ENCODE results near the gene OBP2B. TPM values are rescaled to one million over a fixed set of nuclear protein-coding genes. Genes with fewer than 3 reads are reported as not detected.
A peak's percentile ranks its signal among the peaks of the same experiment; 100 is the strongest.

The OBP2B gene
- total RNA-seq, 2 experiments from 2014 or later: not detected

GRCh38 chr9:133167096-133167730, 41.8 kb downstream of the OBP2B start:
- ChIA-PET POLR2A (no interaction called here), CTCF (interaction anchor here (0.7 to 1.5 kb wide), 4 partner anchors 11 to 118 kb away, joined by 3 to 6 read pairs (median 4); no protein-coding TSS in a partner anchor)
- DNase-seq: no peak
- H3K4me3 Mint-ChIP-seq: no peak overlapping the region
- H3K27me3 Mint-ChIP-seq: peaks cover 2% of the 10 kb centered on the region
- H3K27ac Mint-ChIP-seq: no peak overlapping the region
- intact Hi-C loops (cut with micrococcal nuclease): no loop called here
- H3K9me3 Mint-ChIP-seq: no peaks in the 10 kb centered on the region
- H3K4me1 Mint-ChIP-seq (ENCODE audit: low read depth): no peaks in the 10 kb centered on the region
- no peaks in the 10 kb centered on the region for H3K36me3 Mint-ChIP-seq

DNA sequence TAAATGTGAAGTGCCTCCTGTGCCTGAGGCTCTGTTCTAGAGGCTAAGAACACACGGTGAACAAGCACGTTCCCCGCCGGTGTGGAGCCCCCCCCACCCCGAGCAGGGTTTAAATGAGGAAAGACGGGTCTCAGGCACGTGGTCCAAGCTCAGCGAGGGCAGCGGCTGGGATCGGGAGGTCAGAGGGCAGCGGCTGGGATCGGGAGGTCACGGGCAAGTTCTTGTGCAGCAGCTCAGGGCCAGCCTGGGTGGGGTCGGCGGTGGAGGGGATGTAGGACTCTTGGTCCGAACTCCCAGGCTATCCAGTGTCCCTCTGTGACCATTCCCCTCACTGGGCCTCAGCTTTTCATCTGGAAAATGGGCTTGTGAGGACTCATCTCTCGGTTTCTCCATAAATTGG, 42.7 kb downstream of the OBP2B start:
- H3K27ac Mint-ChIP-seq: no peak overlapping the region
- no peaks in the 10 kb centered on the region for H3K27me3 Mint-ChIP-seq
- CTCF ChIA-PET: interaction anchor here (0.8 to 1.1 kb wide), 3 partner anchors 14 to 117 kb away, joined by 3 read pairs; no protein-coding TSS in a partner anchor
- no peak overlapping the region for H3K4me3 Mint-ChIP-seq
- no peak for DNase-seq
- no peaks in the 10 kb centered on the region for H3K9me3 Mint-ChIP-seq
- no peaks in the 10 kb centered on the region for H3K36me3 Mint-ChIP-seq
- intact Hi-C loops (cut with micrococcal nuclease): no loop called here
- POLR2A ChIA-PET: no interaction called here
- no peaks in the 10 kb centered on the region for H3K4me1 Mint-ChIP-seq (ENCODE audit: low read depth)

GRCh38 chr9:133165452-133165730, 43.7 kb downstream of the OBP2B start:
- Mint-ChIP-seq H3K4me1 (ENCODE audit: low read depth) (peaks cover 2% of the 10 kb centered on the region), H3K27me3 (no peaks in the 10 kb centered on the region), H3K4me3 (no peak overlapping the region), H3K27ac (no peak overlapping the region), H3K36me3 (no peaks in the 10 kb centered on the region), H3K9me3 (no peaks in the 10 kb centered on the region)
- ChIA-PET POLR2A (no interaction called here), CTCF (interaction anchor here (0.8 kb wide), 1 partner anchor 15 kb away, joined by 3 read pairs; no protein-coding TSS in a partner anchor)
- intact Hi-C loops (cut with micrococcal nuclease): no loop called here
- DNase-seq: no peak

- intact Hi-C loops (cut with micrococcal nuclease): no loop called here
- no peaks in the 10 kb centered on the region for H3K9me3 Mint-ChIP-seq
- ChIA-PET POLR2A (no interaction called here), CTCF (interaction anchor here (0.9 to 1.3 kb wide), 2 partner anchors 17 to 124 kb away, joined by 3 to 4 read pairs; no protein-coding TSS in a partner anchor)
- no peaks in the 10 kb centered on the region for H3K36me3 Mint-ChIP-seq
- DNase-seq: no peak
- no peaks in the 10 kb centered on the region for H3K27me3 Mint-ChIP-seq
- no peak overlapping the region for H3K27ac Mint-ChIP-seq
- peaks cover 2% of the 10 kb centered on the region for H3K4me1 Mint-ChIP-seq (ENCODE audit: low read depth)
- peak overlapping the region; percentile 68 for H3K4me3 Mint-ChIP-seq
These were observed 44.9 kb downstream of the OBP2B start for GRCh38 chr9:133164191-133164590.

GRCh38 chr9:133163504-133164172, 45.4 kb downstream of the OBP2B start, which contains the start of gene GBGT1:
Gene GBGT1, minus strand, starts transcription at chr9:133163914. Its CDS starts 1,502 bp downstream, at chr9:133162412.
- ChIA-PET POLR2A (no interaction called here), CTCF (interaction anchor here (0.9 to 1.3 kb wide), 2 partner anchors 16 to 123 kb away, joined by 3 to 4 read pairs; no protein-coding TSS in a partner anchor)
- no peak within 1 kb of the TSS for H3K27ac Mint-ChIP-seq
- H3K9me3 Mint-ChIP-seq: no peaks in the 10 kb centered on the region
- peak within 1 kb of the TSS; percentile 68 for H3K4me3 Mint-ChIP-seq
- H3K27me3 Mint-ChIP-seq: no peaks in the 10 kb centered on the region
- DNase-seq: peak; percentile 39
- H3K4me1 Mint-ChIP-seq (ENCODE audit: low read depth): peaks cover 2% of the 10 kb centered on the region
- intact Hi-C loops (cut with micrococcal nuclease): no loop called here
- no peaks in the 10 kb centered on the region for H3K36me3 Mint-ChIP-seq

DNA sequence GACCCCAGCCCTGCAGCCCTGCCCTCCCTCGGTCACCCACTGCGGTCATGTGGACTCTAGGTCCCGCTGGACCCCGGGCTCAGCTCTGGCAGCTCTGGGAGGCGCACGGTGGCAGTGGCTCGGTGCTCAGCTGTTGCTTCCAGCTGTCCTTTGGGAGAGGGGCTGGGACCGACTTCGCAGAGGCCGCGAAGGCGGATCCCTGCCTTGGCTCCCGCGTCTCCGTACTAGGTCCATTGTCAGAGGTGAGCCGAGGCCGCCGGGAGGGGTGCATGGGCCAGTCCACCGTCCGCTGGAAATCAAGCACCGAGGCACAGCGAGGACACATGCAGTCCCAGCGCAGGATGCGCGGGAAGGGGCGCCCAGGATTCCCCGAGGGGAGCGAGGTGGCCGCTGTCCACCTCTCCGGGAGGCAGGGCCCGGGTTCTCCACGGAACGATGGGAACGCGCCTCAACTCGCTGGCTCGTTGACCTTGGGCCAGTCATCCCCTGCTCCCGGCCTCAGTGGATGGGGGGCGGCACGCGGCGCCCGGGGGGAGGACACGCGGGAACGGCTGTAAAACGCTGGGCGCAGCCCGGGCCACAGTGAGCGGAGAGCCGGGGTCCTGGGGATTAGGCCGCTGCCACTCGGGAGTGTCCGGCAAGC, 46.1 kb downstream of the OBP2B start:
- H3K9me3 Mint-ChIP-seq: no peaks in the 10 kb centered on the region
- POLR2A ChIA-PET: no interaction called here
- intact Hi-C loops (cut with micrococcal nuclease): no loop called here

GRCh38 chr9:133161547-133161950, 47.5 kb downstream of the OBP2B start:
- ChIA-PET CTCF (interaction anchor here (0.6 to 1.5 kb wide), 4 partner anchors 11 to 539 kb away, joined by 3 to 4 read pairs (median 3); no protein-coding TSS in a partner anchor), POLR2A (no interaction called here)
- Mint-ChIP-seq H3K4me1 (ENCODE audit: low read depth) (peaks cover 2% of the 10 kb centered on the region), H3K36me3 (no peaks in the 10 kb centered on the region), H3K9me3 (no peaks in the 10 kb centered on the region), H3K4me3 (no peak overlapping the region), H3K27me3 (no peaks in the 10 kb centered on the region), H3K27ac (no peak overlapping the region)
- intact Hi-C loops (cut with micrococcal nuclease): no loop called here
- no peak for DNase-seq

More for the DNA sequence above, 46.1 kb downstream of the OBP2B start:
- DNase-seq: peak; percentile 7
- Mint-ChIP-seq H3K27ac (no peak overlapping the region), H3K27me3 (no peaks in the 10 kb centered on the region), H3K4me1 (ENCODE audit: low read depth) (peaks cover 2% of the 10 kb centered on the region), H3K36me3 (no peaks in the 10 kb centered on the region), H3K4me3 (no peak overlapping the region)
- CTCF ChIA-PET: interaction anchor here (1.3 kb wide), 1 partner anchor 123 kb away, joined by 4 read pairs; no protein-coding TSS in a partner anchor

GRCh38 chr9:133160742-133161546, 48.1 kb downstream of the OBP2B start:
- peak; percentile 56 for DNase-seq
- intact Hi-C loops (cut with micrococcal nuclease): no loop called here
- H3K36me3 Mint-ChIP-seq: no peaks in the 10 kb centered on the region
- ChIA-PET CTCF (interaction anchor here (0.6 to 1.5 kb wide), 6 partner anchors 11 to 540 kb away, joined by 3 to 11 read pairs (median 3); no protein-coding TSS in a partner anchor), POLR2A (no interaction called here)
- peaks cover 2% of the 10 kb centered on the region for H3K4me1 Mint-ChIP-seq (ENCODE audit: low read depth)
- H3K4me3 Mint-ChIP-seq: no peak overlapping the region
- no peaks in the 10 kb centered on the region for H3K9me3 Mint-ChIP-seq
- no peaks in the 10 kb centered on the region for H3K27me3 Mint-ChIP-seq
- no peak overlapping the region for H3K27ac Mint-ChIP-seq

DNA sequence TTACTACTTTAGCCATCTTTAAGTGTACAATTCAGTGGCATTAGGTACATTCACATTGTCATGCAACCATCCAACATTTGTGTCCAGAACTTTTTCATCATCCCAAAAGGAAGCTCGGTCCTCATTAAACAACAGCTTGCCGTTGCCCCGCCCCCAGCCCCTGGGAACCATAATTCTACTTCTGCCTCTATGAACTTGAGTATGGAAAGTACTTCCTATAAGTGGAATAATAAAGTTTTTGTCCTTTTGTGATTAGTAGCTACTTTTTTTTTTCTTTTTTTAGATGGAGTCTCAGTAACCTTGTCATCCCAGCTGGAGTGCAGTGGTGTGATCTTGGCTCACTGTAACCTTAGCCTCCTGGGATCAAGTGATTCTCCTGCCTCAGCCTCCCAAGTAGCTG, 50.4 kb downstream of the OBP2B start:
- Mint-ChIP-seq H3K9me3 (no peaks in the 10 kb centered on the region), H3K4me1 (ENCODE audit: low read depth) (peaks cover 2% of the 10 kb centered on the region), H3K36me3 (no peaks in the 10 kb centered on the region), H3K4me3 (no peak overlapping the region), H3K27me3 (no peaks in the 10 kb centered on the region), H3K27ac (no peak overlapping the region)
- POLR2A ChIA-PET: no interaction called here
- CTCF ChIA-PET: interaction anchor here (0.7 to 2.1 kb wide), 8 partner anchors 10 to 328 kb away, joined by 3 to 14 read pairs (median 4); no protein-coding TSS in a partner anchor
- DNase-seq: no peak
- intact Hi-C loops (cut with micrococcal nuclease): no loop called here

Measured in activated CD4-positive, alpha-beta memory T cell treated with anti-CD3 and anti-CD28 coated beads for 36 hours (primary cell).